GM23338 (cell line): ENCODE measurements around the gene CYP3A4. TPM values are rescaled to one million over a fixed set of nuclear protein-coding genes. Genes with fewer than 3 reads are reported as not detected.
"Not testable (repeated sequence)": the region's sequence is repeated elsewhere in the genome, so short reads cannot be mapped to it uniquely, and the experiment has no call there.

Source experiments
- ATAC-seq: fragments of 200-7000 bp; cut with Tn5 transposase; 3 replicates; pipeline ENCODE4 v1.9.1; 2020
- DNase-seq: peaks from one replicate; pipeline ENCODE4 v3.0.0-alpha.2; 2015; ENCODE audit warnings: low spot score
- H2AFZ ChIP-seq: fragments of 200-600 bp; sonication (generic); 2 replicates; pipeline ENCODE4 v1.8.0; 2016; ENCODE audit warnings: antibody characterized with exemption, mild to moderate bottlenecking, moderate library complexity
- H3F3A ChIP-seq: fragments of 200-600 bp; sonication (generic); replicated peaks from 2 replicates; pipeline ENCODE4 v1.8.0; 2017; ENCODE audit warnings: antibody characterized with exemption, mixed run types, low read depth
- H3K27ac ChIP-seq: fragments of 200-600 bp; sonication (generic); 2 replicates; pipeline ENCODE4 v1.6.1; 2016; ENCODE audit warnings: low read depth
- H3K27me3 ChIP-seq: fragments of 200-600 bp; sonication (generic); 2 replicates; pipeline ENCODE4 v1.8.0; 2016; ENCODE audit warnings: mild to moderate bottlenecking, mixed run types, moderate library complexity; ENCODE audit not compliant: insufficient read depth
- H3K36me3 ChIP-seq: fragments of 200-600 bp; sonication (generic); 2 replicates; pipeline ENCODE4 v1.8.0; 2016; ENCODE audit warnings: mild to moderate bottlenecking; ENCODE audit not compliant: insufficient read depth
- H3K4me1 ChIP-seq: fragments of 200-600 bp; sonication (generic); 2 replicates; pipeline ENCODE4 v1.8.0; 2016; ENCODE audit warnings: mild to moderate bottlenecking, moderate library complexity; ENCODE audit not compliant: insufficient read depth
- H3K4me2 ChIP-seq: fragments of 200-600 bp; sonication (generic); 2 replicates; pipeline ENCODE4 v1.7.1; 2017; ENCODE audit warnings: mixed run types
- H3K4me3 ChIP-seq: fragments of 200-600 bp; sonication (generic); 2 replicates; pipeline ENCODE4 v1.6.1; 2016; ENCODE audit warnings: mixed run types
- H3K79me2 ChIP-seq: fragments of 200-600 bp; sonication (generic); replicated peaks from 2 replicates; pipeline ENCODE4 v1.8.0; 2017; ENCODE audit warnings: mild to moderate bottlenecking; ENCODE audit not compliant: insufficient read depth
- H3K9me2 ChIP-seq: fragments of 200-600 bp; sonication (generic); 2 replicates; pipeline ENCODE4 v1.8.0; 2017; ENCODE audit not compliant: insufficient read depth
- H4K20me1 ChIP-seq: fragments of 200-600 bp; sonication (generic); replicated peaks from 2 replicates; pipeline ENCODE4 v1.8.0; 2017; ENCODE audit warnings: mild to moderate bottlenecking; ENCODE audit not compliant: insufficient read depth
- H3K27ac Mint-ChIP-seq: 2 replicates; pipeline ENCODE4 v1.8.0; 2020; ENCODE audit warnings: inconsistent platforms, mild to moderate bottlenecking, moderate library complexity, mixed read lengths
- H3K27me3 Mint-ChIP-seq: 3 replicates; pipeline ENCODE4 v1.8.0; 2022; ENCODE audit warnings: low read depth, mild to moderate bottlenecking, moderate library complexity, mixed read lengths, inconsistent platforms; ENCODE audit not compliant: insufficient read depth, poor library complexity
- H3K36me3 Mint-ChIP-seq: 3 replicates; pipeline ENCODE4 v1.8.0; 2021; ENCODE audit warnings: low read depth, mild to moderate bottlenecking, inconsistent platforms, moderate library complexity, mixed read lengths
- H3K4me1 Mint-ChIP-seq: 3 replicates; pipeline ENCODE4 v1.8.0; 2020; ENCODE audit warnings: mild to moderate bottlenecking, inconsistent platforms, mixed read lengths
- H3K4me3 Mint-ChIP-seq: 3 replicates; pipeline ENCODE4 v1.8.0; 2021; ENCODE audit warnings: moderate library complexity, mild to moderate bottlenecking, inconsistent platforms, mixed read lengths
- H3K9me3 Mint-ChIP-seq: 3 replicates; pipeline ENCODE4 v1.8.0; 2020; ENCODE audit warnings: moderate library complexity, mild to moderate bottlenecking, inconsistent platforms, mixed read lengths
- CREB1 ChIP-seq: fragments of 250-450 bp; sonication (Bioruptor Pico); IDR thresholded peaks from 2 replicates; pipeline ENCODE4 v1.5.0; 2020; ENCODE audit warnings: low read depth, mild to moderate bottlenecking, moderate library complexity
- EZH2 ChIP-seq: fragments of 200-600 bp; sonication (generic); IDR thresholded peaks from one replicate; pipeline ENCODE4 v1.8.0; 2017; ENCODE audit warnings: antibody characterized with exemption, mild to moderate bottlenecking, low read depth; ENCODE audit not compliant: unreplicated experiment
- EZH2phosphoT487 ChIP-seq: fragments of 200-600 bp; sonication (generic); IDR thresholded peaks from one replicate; pipeline ENCODE4 v1.8.1; 2018; ENCODE audit warnings: antibody characterized with exemption; ENCODE audit not compliant: unreplicated experiment
- JUNB ChIP-seq: IDR thresholded peaks from one replicate; pipeline ENCODE4 v1.6.1; 2016; ENCODE audit warnings: antibody characterized with exemption; ENCODE audit not compliant: unreplicated experiment
- NANOG ChIP-seq: IDR thresholded peaks from 2 replicates; pipeline ENCODE4 v1.6.1; 2016; ENCODE audit warnings: antibody characterized with exemption, borderline replicate concordance
- POLR2AphosphoS5 ChIP-seq: IDR thresholded peaks from 2 replicates; pipeline ENCODE4 v1.6.1; 2016; ENCODE audit warnings: antibody characterized with exemption, low read depth
- STAT1 ChIP-seq: IDR thresholded peaks from one replicate; pipeline ENCODE4 v1.6.1; 2016; ENCODE audit warnings: antibody characterized with exemption; ENCODE audit not compliant: unreplicated experiment
- ZNF114 ChIP-seq: fragments of 250-450 bp; sonication (Bioruptor Pico); IDR thresholded peaks from 2 replicates; pipeline ENCODE4 v1.5.0; 2020; ENCODE audit warnings: mild to moderate bottlenecking, moderate library complexity
- ZNF331 ChIP-seq: fragments of 250-450 bp; sonication (Bioruptor Pico); IDR thresholded peaks from 2 replicates; pipeline ENCODE4 v1.5.0; 2020; ENCODE audit warnings: low read depth, mild to moderate bottlenecking, moderate library complexity
- polyA plus RNA-seq: library from polyadenylated mRNA; unstranded; fragments of >200 nt; fragmentation: Nextera tagmentation; extraction: Ambion mirVana; gene quantifications from 2 replicates; pipeline ENCODE4 v1.2.1, GENCODE V29; 2016
- total RNA-seq: library from RNA; depleted of rRNA; stranded (reverse); fragments of >200 nt; shearing (Covaris generic); gene quantifications from 2 replicates; pipeline ENCODE4 v1.2.3, GENCODE V29; 2014
- TF ChIP-seq, protein P1 (sequence below): IDR thresholded peaks from one replicate; pipeline ENCODE4 v1.6.1; 2018; ENCODE audit warnings: antibody characterized with exemption; ENCODE audit not compliant: unreplicated experiment
- TF ChIP-seq, protein P2 (sequence below): IDR thresholded peaks from 2 replicates; pipeline ENCODE4 v1.6.1; 2016; ENCODE audit warnings: antibody characterized with exemption
- TF ChIP-seq, protein P3 (sequence below), 2 experiments: fragments of 200-600 bp in 1 of 2; sonication (generic) in 1 of 2; conservative IDR thresholded peaks; 2 replicates each; pipeline versions ENCODE4 v1.5.1 to v1.6.1; 2016 to 2017; ENCODE audit warnings: antibody characterized with exemption in 2 of 2, low read depth in 2 of 2, mild to moderate bottlenecking in 2 of 2, moderate library complexity in 1 of 2

Gene CYP3A4
- total and polyA plus RNA-seq, 2 experiments from 2014 or later, result not detected

DNA sequence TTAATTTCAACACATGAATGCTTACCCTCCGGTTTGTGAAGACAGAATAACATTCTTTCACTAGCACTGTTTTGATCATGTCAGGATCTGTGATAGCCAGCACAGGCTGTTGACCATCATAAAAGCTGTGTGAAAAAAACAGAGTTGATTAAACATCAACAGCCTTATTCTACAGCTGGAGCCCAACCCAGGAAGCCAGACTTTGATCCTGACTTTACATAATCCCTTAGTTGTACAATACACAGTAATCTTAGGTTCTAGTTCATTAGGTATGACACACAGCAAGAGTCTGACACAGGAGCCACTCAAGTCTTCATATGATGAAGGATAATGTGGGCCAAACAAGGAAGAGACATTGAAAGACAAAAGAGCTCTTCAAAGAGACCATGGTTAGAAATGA is 11.4 kb downstream of the CYP3A4 start:
- no peak overlapping the region for H3K27ac ChIP-seq
- Mint-ChIP-seq H3K27ac (no peak overlapping the region), H3K36me3 (no peaks in the 10 kb centered on the region)

DNA sequence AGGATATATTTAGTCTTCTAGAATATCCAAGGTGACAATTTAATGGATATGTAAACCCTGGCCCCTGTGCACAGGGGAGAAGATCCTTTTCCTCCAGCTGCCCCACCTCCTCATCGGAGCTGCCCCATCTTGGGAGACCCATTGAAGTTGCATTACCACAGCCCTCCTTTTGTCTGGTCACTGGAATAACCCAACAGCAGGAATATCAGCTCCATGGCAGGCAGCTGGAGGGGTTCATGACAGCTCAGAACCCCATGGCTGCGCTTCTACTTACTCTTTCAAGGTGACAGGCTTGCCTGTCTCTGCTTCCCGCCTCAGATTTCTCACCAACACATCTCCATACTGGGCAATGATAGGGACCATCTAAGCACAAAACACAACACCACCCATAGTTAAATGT is 14.5 kb downstream of the CYP3A4 start:
- not testable (repeated sequence) for H3K9me3 Mint-ChIP-seq, ATAC-seq, H3K4me3 ChIP-seq, H3K27ac ChIP-seq, DNase-seq, H3K27me3 ChIP-seq, H3K27ac Mint-ChIP-seq, H3K4me2 ChIP-seq, H3K9me2 ChIP-seq, H3K4me1 ChIP-seq, H3K27me3 Mint-ChIP-seq, H2AFZ ChIP-seq, H3K79me2 ChIP-seq, H3F3A ChIP-seq, H3K4me1 Mint-ChIP-seq, H4K20me1 ChIP-seq, H3K36me3 Mint-ChIP-seq, H3K36me3 ChIP-seq, H3K4me3 Mint-ChIP-seq

More for the DNA sequence above, 11.4 kb downstream of the CYP3A4 start:
- no peak overlapping the region for H3K4me2 ChIP-seq
- no peaks in the 10 kb centered on the region for H3K4me1 Mint-ChIP-seq
- no peaks in the 10 kb centered on the region for H3K79me2 ChIP-seq
- no peak for DNase-seq
- no peaks in the 10 kb centered on the region for H4K20me1 ChIP-seq
- peaks cover 3% of the 10 kb centered on the region; the same call in 1 of the 2 replicates for H3K9me2 ChIP-seq
- H2AFZ ChIP-seq, result no peak overlapping the region
- H3F3A ChIP-seq, result no peaks in the 10 kb centered on the region
- H3K27me3 ChIP-seq, result no peaks in the 10 kb centered on the region
- H3K4me3 Mint-ChIP-seq, result no peak overlapping the region
- H3K9me3 Mint-ChIP-seq, result no peaks in the 10 kb centered on the region; the same call in 2 of the 3 replicates
- no peak for TF ChIP-seq CREB1
- no peak for TF ChIP-seq EZH2phosphoT487
- no peak for TF ChIP-seq ZNF114
- H3K27me3 Mint-ChIP-seq, result peaks cover 2% of the 10 kb centered on the region
- no peaks in the 10 kb centered on the region for H3K4me1 ChIP-seq
- ATAC-seq, result no peak
- no peaks in the 10 kb centered on the region for H3K36me3 ChIP-seq
- H3K4me3 ChIP-seq, result no peak overlapping the region

DNA sequence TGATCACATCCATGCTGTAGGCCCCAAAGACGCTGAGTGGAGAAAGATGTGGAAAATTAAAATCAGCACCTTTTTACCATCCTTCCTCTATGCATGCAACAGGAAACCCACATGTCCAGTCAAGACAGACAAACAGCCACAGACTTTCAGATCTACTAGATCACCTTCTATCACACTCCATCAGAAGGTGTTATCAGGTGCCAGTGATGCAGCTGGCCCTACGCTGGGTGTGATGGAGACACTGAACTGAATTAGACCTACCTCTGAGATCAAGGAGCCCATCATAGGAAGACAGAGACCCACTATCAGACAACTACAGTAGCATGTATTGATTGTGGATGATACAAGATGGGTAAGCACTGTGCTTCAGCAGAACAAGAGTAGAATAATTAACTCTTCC is 15.5 kb downstream of the CYP3A4 start:
- Histone ChIP-seq H3K36me3 (no peaks in the 10 kb centered on the region), H3K9me2 (peaks cover 3% of the 10 kb centered on the region; the same call in 1 of the 2 replicates), H4K20me1 (no peaks in the 10 kb centered on the region), H3K79me2 (no peaks in the 10 kb centered on the region), H3K27ac (no peak overlapping the region), H2AFZ (no peak overlapping the region), H3K27me3 (no peaks in the 10 kb centered on the region), H3K4me1 (no peaks in the 10 kb centered on the region), H3K4me2 (no peak overlapping the region), H3F3A (no peaks in the 10 kb centered on the region), H3K4me3 (no peak overlapping the region)
- ATAC-seq (no peak), DNase-seq (no peak)
- Mint-ChIP-seq H3K4me3 (no peak overlapping the region), H3K36me3 (no peaks in the 10 kb centered on the region), H3K4me1 (no peaks in the 10 kb centered on the region), H3K9me3 (no peaks in the 10 kb centered on the region), H3K27ac (no peak overlapping the region), H3K27me3 (peaks cover 2% of the 10 kb centered on the region)
- TF ChIP-seq EZH2 (no peak), EZH2phosphoT487 (no peak), STAT1 (no peak), NANOG (no peak), CREB1 (no peak), POLR2AphosphoS5 (no peak), JUNB (no peak), ZNF114 (no peak), ZNF331 (CRISPR knock-in tag) (no peak)
- TF ChIP-seq, protein P1, sequence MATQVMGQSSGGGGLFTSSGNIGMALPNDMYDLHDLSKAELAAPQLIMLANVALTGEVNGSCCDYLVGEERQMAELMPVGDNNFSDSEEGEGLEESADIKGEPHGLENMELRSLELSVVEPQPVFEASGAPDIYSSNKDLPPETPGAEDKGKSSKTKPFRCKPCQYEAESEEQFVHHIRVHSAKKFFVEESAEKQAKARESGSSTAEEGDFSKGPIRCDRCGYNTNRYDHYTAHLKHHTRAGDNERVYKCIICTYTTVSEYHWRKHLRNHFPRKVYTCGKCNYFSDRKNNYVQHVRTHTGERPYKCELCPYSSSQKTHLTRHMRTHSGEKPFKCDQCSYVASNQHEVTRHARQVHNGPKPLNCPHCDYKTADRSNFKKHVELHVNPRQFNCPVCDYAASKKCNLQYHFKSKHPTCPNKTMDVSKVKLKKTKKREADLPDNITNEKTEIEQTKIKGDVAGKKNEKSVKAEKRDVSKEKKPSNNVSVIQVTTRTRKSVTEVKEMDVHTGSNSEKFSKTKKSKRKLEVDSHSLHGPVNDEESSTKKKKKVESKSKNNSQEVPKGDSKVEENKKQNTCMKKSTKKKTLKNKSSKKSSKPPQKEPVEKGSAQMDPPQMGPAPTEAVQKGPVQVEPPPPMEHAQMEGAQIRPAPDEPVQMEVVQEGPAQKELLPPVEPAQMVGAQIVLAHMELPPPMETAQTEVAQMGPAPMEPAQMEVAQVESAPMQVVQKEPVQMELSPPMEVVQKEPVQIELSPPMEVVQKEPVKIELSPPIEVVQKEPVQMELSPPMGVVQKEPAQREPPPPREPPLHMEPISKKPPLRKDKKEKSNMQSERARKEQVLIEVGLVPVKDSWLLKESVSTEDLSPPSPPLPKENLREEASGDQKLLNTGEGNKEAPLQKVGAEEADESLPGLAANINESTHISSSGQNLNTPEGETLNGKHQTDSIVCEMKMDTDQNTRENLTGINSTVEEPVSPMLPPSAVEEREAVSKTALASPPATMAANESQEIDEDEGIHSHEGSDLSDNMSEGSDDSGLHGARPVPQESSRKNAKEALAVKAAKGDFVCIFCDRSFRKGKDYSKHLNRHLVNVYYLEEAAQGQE, result no peak
- TF ChIP-seq, protein P2, sequence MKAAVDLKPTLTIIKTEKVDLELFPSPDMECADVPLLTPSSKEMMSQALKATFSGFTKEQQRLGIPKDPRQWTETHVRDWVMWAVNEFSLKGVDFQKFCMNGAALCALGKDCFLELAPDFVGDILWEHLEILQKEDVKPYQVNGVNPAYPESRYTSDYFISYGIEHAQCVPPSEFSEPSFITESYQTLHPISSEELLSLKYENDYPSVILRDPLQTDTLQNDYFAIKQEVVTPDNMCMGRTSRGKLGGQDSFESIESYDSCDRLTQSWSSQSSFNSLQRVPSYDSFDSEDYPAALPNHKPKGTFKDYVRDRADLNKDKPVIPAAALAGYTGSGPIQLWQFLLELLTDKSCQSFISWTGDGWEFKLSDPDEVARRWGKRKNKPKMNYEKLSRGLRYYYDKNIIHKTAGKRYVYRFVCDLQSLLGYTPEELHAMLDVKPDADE, result no peak
- TF ChIP-seq, protein P3, sequence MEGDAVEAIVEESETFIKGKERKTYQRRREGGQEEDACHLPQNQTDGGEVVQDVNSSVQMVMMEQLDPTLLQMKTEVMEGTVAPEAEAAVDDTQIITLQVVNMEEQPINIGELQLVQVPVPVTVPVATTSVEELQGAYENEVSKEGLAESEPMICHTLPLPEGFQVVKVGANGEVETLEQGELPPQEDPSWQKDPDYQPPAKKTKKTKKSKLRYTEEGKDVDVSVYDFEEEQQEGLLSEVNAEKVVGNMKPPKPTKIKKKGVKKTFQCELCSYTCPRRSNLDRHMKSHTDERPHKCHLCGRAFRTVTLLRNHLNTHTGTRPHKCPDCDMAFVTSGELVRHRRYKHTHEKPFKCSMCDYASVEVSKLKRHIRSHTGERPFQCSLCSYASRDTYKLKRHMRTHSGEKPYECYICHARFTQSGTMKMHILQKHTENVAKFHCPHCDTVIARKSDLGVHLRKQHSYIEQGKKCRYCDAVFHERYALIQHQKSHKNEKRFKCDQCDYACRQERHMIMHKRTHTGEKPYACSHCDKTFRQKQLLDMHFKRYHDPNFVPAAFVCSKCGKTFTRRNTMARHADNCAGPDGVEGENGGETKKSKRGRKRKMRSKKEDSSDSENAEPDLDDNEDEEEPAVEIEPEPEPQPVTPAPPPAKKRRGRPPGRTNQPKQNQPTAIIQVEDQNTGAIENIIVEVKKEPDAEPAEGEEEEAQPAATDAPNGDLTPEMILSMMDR (conservative IDR thresholded peaks at IDR 0.05; ENCODE audit: low read depth in 2 of 2), result no peak
